ENCODE results near the gene ATP9A.
"Not testable (repeated sequence)": the region's sequence is repeated elsewhere in the genome, so short reads cannot be mapped to it uniquely, and the experiment has no call there.

Gene ATP9A

GRCh38 chr20:51767867-51768758 is at the start of gene ATP9A:
Gene ATP9A, minus strand, starts transcription at chr20:51768390. Its CDS starts 21 bp downstream, at chr20:51768369.
- no peak for DNase-seq

- not testable (repeated sequence) for DNase-seq
Observed at GRCh38 chr20:51816856-51817255, 48.7 kb upstream of the ATP9A start.

GRCh38 chr20:51815383-51816076 is 47.3 kb upstream of the ATP9A start:
- DNase-seq = no peak

- DNase-seq = no peak
Observed at GRCh38 chr20:51812861-51813260, 44.7 kb upstream of the ATP9A start.

- no peak for DNase-seq
Observed at GRCh38 chr20:51811514-51812128, 43.4 kb upstream of the ATP9A start.

- peak; percentile 50 for DNase-seq
Observed at GRCh38 chr20:51811042-51811355, 42.8 kb upstream of the ATP9A start.

- DNase-seq = no peak
Observed at GRCh38 chr20:51810155-51811041, 42.2 kb upstream of the ATP9A start.

GRCh38 chr20:51807720-51808250 is 39.6 kb upstream of the ATP9A start:
- no peak for DNase-seq

GRCh38 chr20:51804754-51805153 is 36.6 kb upstream of the ATP9A start:
- DNase-seq = no peak

- no peak for DNase-seq
Observed at GRCh38 chr20:51803148-51803854, 35.1 kb upstream of the ATP9A start.

- DNase-seq = no peak
Observed at GRCh38 chr20:51802170-51802751, 34.1 kb upstream of the ATP9A start, which contains the start of gene SALL4. Gene SALL4, minus strand, starts transcription at chr20:51802521. Its CDS starts 113 bp downstream, at chr20:51802408.

- no peak for DNase-seq
Observed at GRCh38 chr20:51801823-51802123, 33.6 kb upstream of the ATP9A start.

GRCh38 chr20:51801122-51801822 is 33.1 kb upstream of the ATP9A start:
- DNase-seq = no peak

- DNase-seq = no peak
Observed at GRCh38 chr20:51800872-51801121, 32.6 kb upstream of the ATP9A start.

GRCh38 chr20:51800060-51800871 is 32.1 kb upstream of the ATP9A start:
- DNase-seq = no peak

GRCh38 chr20:51799401-51799860 is 31.2 kb upstream of the ATP9A start:
- no peak for DNase-seq

GRCh38 chr20:51797357-51798025 is 29.3 kb upstream of the ATP9A start:
- no peak for DNase-seq

GRCh38 chr20:51796340-51796739 is 28.1 kb upstream of the ATP9A start:
- DNase-seq = no peak

GRCh38 chr20:51792960-51793359 is 24.8 kb upstream of the ATP9A start:
- DNase-seq = no peak

GRCh38 chr20:51791626-51792025 is 23.4 kb upstream of the ATP9A start:
- DNase-seq = no peak
